ENCODE data around the gene EGF. TPM values are rescaled to one million over a fixed set of nuclear protein-coding genes. Genes with fewer than 3 reads are reported as not detected.

EGF gene
- total RNA-seq, 2 donors from 2014 or later = 14.6 to 33.7 TPM

DNA sequence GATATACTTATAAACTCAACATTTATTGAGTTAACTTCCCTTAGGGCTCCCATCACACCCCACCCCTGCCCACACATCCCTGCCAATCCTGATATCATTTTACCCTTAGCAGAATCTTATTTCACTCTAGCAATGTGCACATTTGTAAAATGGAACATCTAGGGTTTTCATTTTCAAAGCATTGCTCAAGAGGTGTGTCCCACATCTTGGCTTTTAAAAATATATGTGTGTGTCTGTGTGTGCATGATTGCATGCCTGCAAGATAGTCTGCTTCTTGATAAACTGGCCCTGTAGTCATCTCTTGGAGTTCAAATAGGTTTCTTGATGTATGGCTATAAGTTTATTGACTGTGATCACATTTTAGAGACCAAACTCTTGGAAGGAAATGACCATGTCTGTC is 26.4 kb upstream of the EGF start:
- H3K27me3 Mint-ChIP-seq (ENCODE audit: insufficient read depth) = no peaks in the 10 kb centered on the region
- no peaks in the 10 kb centered on the region for H3K9me3 Mint-ChIP-seq
- no peak overlapping the region for H3K4me3 Mint-ChIP-seq
- no peaks in the 10 kb centered on the region for H3K4me1 ChIP-seq (ENCODE audit: control insufficient read depth, insufficient read depth, low read length)
- no peaks in the 10 kb centered on the region for H3K36me3 ChIP-seq (ENCODE audit: control insufficient read depth, insufficient read depth, low read length)
- TF ChIP-seq, protein P1, sequence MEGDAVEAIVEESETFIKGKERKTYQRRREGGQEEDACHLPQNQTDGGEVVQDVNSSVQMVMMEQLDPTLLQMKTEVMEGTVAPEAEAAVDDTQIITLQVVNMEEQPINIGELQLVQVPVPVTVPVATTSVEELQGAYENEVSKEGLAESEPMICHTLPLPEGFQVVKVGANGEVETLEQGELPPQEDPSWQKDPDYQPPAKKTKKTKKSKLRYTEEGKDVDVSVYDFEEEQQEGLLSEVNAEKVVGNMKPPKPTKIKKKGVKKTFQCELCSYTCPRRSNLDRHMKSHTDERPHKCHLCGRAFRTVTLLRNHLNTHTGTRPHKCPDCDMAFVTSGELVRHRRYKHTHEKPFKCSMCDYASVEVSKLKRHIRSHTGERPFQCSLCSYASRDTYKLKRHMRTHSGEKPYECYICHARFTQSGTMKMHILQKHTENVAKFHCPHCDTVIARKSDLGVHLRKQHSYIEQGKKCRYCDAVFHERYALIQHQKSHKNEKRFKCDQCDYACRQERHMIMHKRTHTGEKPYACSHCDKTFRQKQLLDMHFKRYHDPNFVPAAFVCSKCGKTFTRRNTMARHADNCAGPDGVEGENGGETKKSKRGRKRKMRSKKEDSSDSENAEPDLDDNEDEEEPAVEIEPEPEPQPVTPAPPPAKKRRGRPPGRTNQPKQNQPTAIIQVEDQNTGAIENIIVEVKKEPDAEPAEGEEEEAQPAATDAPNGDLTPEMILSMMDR (conservative IDR thresholded peaks at IDR 0.05) = no peak
- no peak overlapping the region for H3K27ac Mint-ChIP-seq
- no peak overlapping the region for H3K4me3 ChIP-seq (ENCODE audit: low read length)
- H3K4me1 Mint-ChIP-seq = no peaks in the 10 kb centered on the region
- H3K9me3 ChIP-seq (ENCODE audit: control insufficient read depth, low read length) = no peaks in the 10 kb centered on the region
- no peak overlapping the region for H3K27ac ChIP-seq (ENCODE audit: low read depth, low read length)
- no peaks in the 10 kb centered on the region for H3K36me3 Mint-ChIP-seq (ENCODE audit: low read depth)
- no peak for DNase-seq
- H3K27me3 ChIP-seq (ENCODE audit: control insufficient read depth, insufficient read depth, low read length, poor library complexity, severe bottlenecking) = no peaks in the 10 kb centered on the region
- H3K9ac ChIP-seq (ENCODE audit: extremely low read depth, low read length, poor library complexity, severe bottlenecking) = no peak overlapping the region

DNA sequence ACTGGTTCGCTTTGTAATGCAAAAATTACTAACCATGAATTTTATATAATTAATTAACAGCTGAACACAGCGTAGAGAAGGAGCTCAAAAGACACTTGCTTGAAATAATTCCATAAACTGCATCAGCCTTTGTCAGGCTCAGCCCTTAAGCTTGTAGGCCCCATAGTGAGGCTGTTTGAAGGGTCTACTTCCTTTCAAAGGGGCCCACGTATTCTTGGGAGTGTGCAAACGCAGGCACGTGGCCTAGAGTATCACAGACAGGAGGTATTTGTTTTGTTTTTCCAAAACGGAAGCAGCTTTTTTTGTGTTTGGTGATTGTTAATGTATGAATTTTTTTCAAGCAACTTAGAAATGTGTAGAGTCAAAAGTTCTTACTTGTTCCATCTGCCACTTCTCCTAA is 25.6 kb upstream of the EGF start:
- WGBS, 2 experiments (ENCODE audit: insufficient coverage in 1 of 2, insufficient read length in 1 of 2) = 87 to 100% methylated on average over 1 to 6 of the region's 6 CpGs
- Histone ChIP-seq H3K9me3 (ENCODE audit: control insufficient read depth, low read length) (no peaks in the 10 kb centered on the region), H3K4me1 (ENCODE audit: control insufficient read depth, insufficient read depth, low read length) (no peaks in the 10 kb centered on the region), H3K9ac (ENCODE audit: extremely low read depth, low read length, poor library complexity, severe bottlenecking) (no peak overlapping the region), H3K36me3 (ENCODE audit: control insufficient read depth, insufficient read depth, low read length) (no peaks in the 10 kb centered on the region), H3K4me3 (ENCODE audit: low read length) (no peak overlapping the region), H3K27me3 (ENCODE audit: control insufficient read depth, insufficient read depth, low read length, poor library complexity, severe bottlenecking) (no peaks in the 10 kb centered on the region), H3K27ac (ENCODE audit: low read depth, low read length) (no peak overlapping the region)
- TF ChIP-seq, protein P1 (conservative IDR thresholded peaks at IDR 0.05) = no peak
- Mint-ChIP-seq H3K9me3 (no peaks in the 10 kb centered on the region), H3K27me3 (ENCODE audit: insufficient read depth) (no peaks in the 10 kb centered on the region), H3K4me3 (no peak overlapping the region), H3K4me1 (no peaks in the 10 kb centered on the region), H3K27ac (no peak overlapping the region), H3K36me3 (ENCODE audit: low read depth) (no peaks in the 10 kb centered on the region)
- DNase-seq = no peak

DNA sequence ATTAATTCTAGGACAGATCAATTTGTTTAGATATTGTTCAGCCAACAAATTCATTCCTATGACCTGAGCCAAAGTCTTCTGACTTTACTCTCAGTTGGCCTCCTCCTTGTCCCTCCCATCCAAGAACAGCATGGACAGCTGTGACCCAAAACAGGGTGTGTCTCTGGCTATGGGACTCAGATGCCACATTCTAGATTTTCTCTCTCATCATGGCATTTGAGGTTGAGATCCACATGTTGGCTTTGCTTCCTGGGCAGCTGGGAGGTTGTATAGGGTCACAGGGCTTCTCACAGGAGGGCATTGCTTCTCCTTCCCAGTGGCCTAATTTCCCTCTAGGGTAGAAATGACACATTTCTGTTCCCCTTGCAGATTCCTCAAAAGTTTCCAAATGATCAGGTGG is 22.6 kb upstream of the EGF start:
- H3K27me3 ChIP-seq (ENCODE audit: control insufficient read depth, insufficient read depth, low read length, poor library complexity, severe bottlenecking) = no peaks in the 10 kb centered on the region
- H3K9me3 Mint-ChIP-seq = no peaks in the 10 kb centered on the region
- H3K27ac ChIP-seq (ENCODE audit: low read depth, low read length) = no peak overlapping the region
- H3K9me3 ChIP-seq (ENCODE audit: control insufficient read depth, low read length) = no peaks in the 10 kb centered on the region
- no peak overlapping the region for H3K9ac ChIP-seq (ENCODE audit: extremely low read depth, low read length, poor library complexity, severe bottlenecking)
- no peak overlapping the region for H3K4me3 ChIP-seq (ENCODE audit: low read length)
- no peaks in the 10 kb centered on the region for H3K36me3 ChIP-seq (ENCODE audit: control insufficient read depth, insufficient read depth, low read length)
- H3K27me3 Mint-ChIP-seq (ENCODE audit: insufficient read depth) = no peaks in the 10 kb centered on the region
- TF ChIP-seq, protein P1 (conservative IDR thresholded peaks at IDR 0.05) = no peak
- no peak overlapping the region for H3K27ac Mint-ChIP-seq
- no peak overlapping the region for H3K4me3 Mint-ChIP-seq
- no peak for DNase-seq
- no peaks in the 10 kb centered on the region for H3K36me3 Mint-ChIP-seq (ENCODE audit: low read depth)
- no peaks in the 10 kb centered on the region for H3K4me1 Mint-ChIP-seq
- no peaks in the 10 kb centered on the region for H3K4me1 ChIP-seq (ENCODE audit: control insufficient read depth, insufficient read depth, low read length)

Data from endodermal cell (in vitro differentiated cells).